ENCODE results near the gene EDN1. TPM values are rescaled to one million over a fixed set of nuclear protein-coding genes. Genes with fewer than 3 reads are reported as not detected.

Gene EDN1
- total and polyA plus RNA-seq, 2 donors (not counting 1 experiment from before 2014, with no cell fraction given): 0.17 to 10.1 TPM

DNA sequence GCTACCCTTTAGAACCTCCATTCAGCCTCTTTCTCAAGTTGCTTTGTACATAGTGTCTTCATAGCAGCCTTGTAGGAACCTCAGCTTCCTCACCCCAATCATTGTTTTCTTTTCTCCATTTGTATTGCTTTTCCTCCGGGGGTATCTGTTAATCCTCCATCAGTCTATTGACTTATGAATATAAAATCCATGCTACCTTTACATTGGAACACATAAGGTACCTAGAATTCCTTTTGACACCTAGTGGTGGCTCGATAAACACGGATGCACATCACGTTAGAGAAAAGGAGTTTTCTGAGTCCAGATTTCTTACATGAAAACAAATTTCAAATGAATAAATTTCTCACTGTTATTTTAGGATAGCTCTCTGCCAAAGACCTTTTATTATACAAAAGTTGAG lies 6.3 kb upstream of the EDN1 start:
- no peaks in the 10 kb centered on the region for H4K20me1 ChIP-seq (ENCODE audit: control insufficient read depth, extremely low read depth, insufficient read depth, low read length)
- H3K36me3 ChIP-seq (ENCODE audit: control insufficient read depth, insufficient read depth, low read length): no peaks in the 10 kb centered on the region
- no peak for DNase-seq (ENCODE audit: low read depth in 2 of 2)
- H3K27me3 ChIP-seq (ENCODE audit: control insufficient read depth, insufficient read depth, low read length): no peaks in the 10 kb centered on the region
- H3K27ac ChIP-seq (ENCODE audit: insufficient read depth, low read length): no peak overlapping the region
- no peak overlapping the region for H3K9ac ChIP-seq (ENCODE audit: insufficient read depth, low read length)
- H3K4me3 ChIP-seq (replicated peaks in 1 of 4; ENCODE audit: control extremely low read depth in 1 of 4, insufficient read depth in 1 of 4, low read depth in 3 of 4, low read length in 4 of 4): no peak overlapping the region
- no peak overlapping the region for H3K4me2 ChIP-seq (ENCODE audit: extremely low read depth, insufficient read depth, low read length)
- H3K79me2 ChIP-seq (ENCODE audit: control insufficient read depth, insufficient read depth, low read length): no peaks in the 10 kb centered on the region
- no peak overlapping the region for H2AFZ ChIP-seq (ENCODE audit: low read length)
- TF ChIP-seq CTCF (conservative IDR thresholded peaks at IDR 0.05 in 1 of 2, IDR thresholded peaks at IDR 0.05 in 1 of 2; ENCODE audit: low read depth in 1 of 2, low read length in 2 of 2) (no peak), EZH2 (IDR thresholded peaks at IDR 0.05; ENCODE audit: low read length, missing control alignments) (no peak)
- H3K4me1 ChIP-seq (ENCODE audit: control insufficient read depth, extremely low read depth, insufficient read depth, low read length): peaks cover 5% of the 10 kb centered on the region
- H3K9me3 ChIP-seq (ENCODE audit: control insufficient read depth, insufficient read depth, low read depth, low read length): no peaks in the 10 kb centered on the region

DNA sequence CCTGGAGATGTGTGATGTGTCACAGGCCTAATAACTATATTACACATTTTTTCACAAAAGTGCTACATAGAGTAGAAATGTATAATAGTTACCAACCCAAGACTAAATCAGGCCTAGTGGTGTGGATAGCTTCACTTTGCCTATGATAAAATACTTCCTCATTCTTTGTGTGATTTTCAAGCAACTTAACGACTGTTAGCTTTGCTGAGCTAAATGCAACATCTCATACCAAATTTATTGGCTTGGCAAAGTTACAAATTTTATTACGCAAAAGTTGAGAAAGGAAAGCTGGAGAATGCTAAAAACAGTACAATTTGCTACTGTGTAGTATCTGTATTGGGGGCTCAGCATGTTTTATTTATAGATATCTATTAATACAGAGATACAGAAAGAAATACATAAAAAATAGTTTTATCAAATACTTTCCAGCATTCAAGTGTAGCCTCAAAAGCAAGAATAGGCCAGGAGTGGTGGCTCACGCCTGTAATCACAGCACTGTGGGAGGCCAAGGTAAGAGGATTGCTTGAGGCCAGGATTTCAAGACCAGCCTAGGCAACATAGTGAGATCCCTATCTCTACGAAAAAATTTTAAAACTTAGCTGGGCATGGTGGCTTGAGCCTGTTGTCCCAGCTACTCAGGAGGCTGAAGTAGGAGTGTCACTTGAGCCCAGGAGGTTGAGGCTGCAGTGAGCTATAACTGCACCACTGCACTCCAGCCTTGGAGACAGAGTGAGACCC lies 3.6 kb upstream of the EDN1 start:
- H3K9ac ChIP-seq (ENCODE audit: insufficient read depth, low read length): no peak overlapping the region
- no peaks in the 10 kb centered on the region for H3K9me3 ChIP-seq (ENCODE audit: control insufficient read depth, insufficient read depth, low read depth, low read length)
- no peaks in the 10 kb centered on the region for H3K36me3 ChIP-seq (ENCODE audit: control insufficient read depth, insufficient read depth, low read length)
- no peak overlapping the region for H2AFZ ChIP-seq (ENCODE audit: low read length)
- H3K27ac ChIP-seq (ENCODE audit: insufficient read depth, low read length): no peak overlapping the region
- H3K79me2 ChIP-seq (ENCODE audit: control insufficient read depth, insufficient read depth, low read length): no peaks in the 10 kb centered on the region
- TF ChIP-seq CTCF (conservative IDR thresholded peaks at IDR 0.05 in 1 of 2, IDR thresholded peaks at IDR 0.05 in 1 of 2; ENCODE audit: low read depth in 1 of 2, low read length in 2 of 2): no peak
- TF ChIP-seq EZH2 (IDR thresholded peaks at IDR 0.05; ENCODE audit: low read length, missing control alignments): no peak
- H3K4me1 ChIP-seq (ENCODE audit: control insufficient read depth, extremely low read depth, insufficient read depth, low read length): peaks cover 3% of the 10 kb centered on the region
- H4K20me1 ChIP-seq (ENCODE audit: control insufficient read depth, extremely low read depth, insufficient read depth, low read length): no peaks in the 10 kb centered on the region
- peak in 1 of 2 donors; percentile 35 for DNase-seq (ENCODE audit: low read depth in 2 of 2)
- no peak overlapping the region for H3K4me3 ChIP-seq (replicated peaks in 1 of 4; ENCODE audit: control extremely low read depth in 1 of 4, insufficient read depth in 1 of 4, low read depth in 3 of 4, low read length in 4 of 4)
- no peaks in the 10 kb centered on the region for H3K27me3 ChIP-seq (ENCODE audit: control insufficient read depth, insufficient read depth, low read length)
- H3K4me2 ChIP-seq (ENCODE audit: extremely low read depth, insufficient read depth, low read length): no peak overlapping the region

GRCh38 chr6:12288211-12288618 lies 1.9 kb upstream of the EDN1 start:
- no peak overlapping the region for H3K27ac ChIP-seq (ENCODE audit: insufficient read depth, low read length)
- no peak overlapping the region for H3K4me3 ChIP-seq (replicated peaks in 1 of 4; ENCODE audit: control extremely low read depth in 1 of 4, insufficient read depth in 1 of 4, low read depth in 3 of 4, low read length in 4 of 4)
- no peak for TF ChIP-seq EZH2 (IDR thresholded peaks at IDR 0.05; ENCODE audit: low read length, missing control alignments)
- no peak for TF ChIP-seq CTCF (conservative IDR thresholded peaks at IDR 0.05 in 1 of 2, IDR thresholded peaks at IDR 0.05 in 1 of 2; ENCODE audit: low read depth in 1 of 2, low read length in 2 of 2)
- no peaks in the 10 kb centered on the region for H3K27me3 ChIP-seq (ENCODE audit: control insufficient read depth, insufficient read depth, low read length)
- H3K79me2 ChIP-seq (ENCODE audit: control insufficient read depth, insufficient read depth, low read length): no peaks in the 10 kb centered on the region
- no peaks in the 10 kb centered on the region for H4K20me1 ChIP-seq (ENCODE audit: control insufficient read depth, extremely low read depth, insufficient read depth, low read length)
- H3K4me2 ChIP-seq (ENCODE audit: extremely low read depth, insufficient read depth, low read length): no peak overlapping the region
- H3K36me3 ChIP-seq (ENCODE audit: control insufficient read depth, insufficient read depth, low read length): no peaks in the 10 kb centered on the region
- no peaks in the 10 kb centered on the region for H3K9me3 ChIP-seq (ENCODE audit: control insufficient read depth, insufficient read depth, low read depth, low read length)
- no peak overlapping the region for H3K9ac ChIP-seq (ENCODE audit: insufficient read depth, low read length)
- no peak overlapping the region for H2AFZ ChIP-seq (ENCODE audit: low read length)
- DNase-seq (ENCODE audit: low read depth in 2 of 2): no peak
- H3K4me1 ChIP-seq (ENCODE audit: control insufficient read depth, extremely low read depth, insufficient read depth, low read length): peaks cover 3% of the 10 kb centered on the region

Measured in fibroblast of lung (primary cell).